HT1080 (cell line): ENCODE data around the gene TMEM213. TPM values are rescaled to one million over a fixed set of nuclear protein-coding genes. Genes with fewer than 3 reads are reported as not detected.

ENCODE experiments used
- DNase-seq: peaks from one replicate; pipeline ENCODE4 v3.0.0-alpha.2; 2015; ENCODE audit warnings: low read depth
- total RNA-seq: library from RNA; depleted of rRNA; stranded (reverse); fragments of >200 nt; shearing (Covaris generic); gene quantifications from 2 replicates; pipeline ENCODE4 v1.2.3, GENCODE V29; 2014

Gene TMEM213
- total RNA-seq, 1 experiment from 2014 or later = not detected

- DNase-seq = no peak
Measured at GRCh38 chr7:138837627-138838026, 39.8 kb downstream of the TMEM213 start.

- no peak for DNase-seq
Measured at GRCh38 chr7:138838166-138838565, 40.4 kb downstream of the TMEM213 start.

GRCh38 chr7:138842111-138842510, 44.3 kb downstream of the TMEM213 start:
- DNase-seq = peak; percentile 61

GRCh38 chr7:138843632-138844580, 46.1 kb downstream of the TMEM213 start:
- no peak for DNase-seq

- no peak for DNase-seq
Measured at GRCh38 chr7:138845711-138846110, 47.9 kb downstream of the TMEM213 start.

- DNase-seq = peak; percentile 21
Measured at GRCh38 chr7:138848056-138848980, 50.5 kb downstream of the TMEM213 start.

GRCh38 chr7:138849701-138850100, 51.9 kb downstream of the TMEM213 start:
- DNase-seq = no peak

GRCh38 chr7:138852469-138852868, 54.7 kb downstream of the TMEM213 start:
- no peak for DNase-seq

- no peak for DNase-seq
Measured at GRCh38 chr7:138853448-138853847, 55.7 kb downstream of the TMEM213 start.

GRCh38 chr7:138854115-138854645, 56.4 kb downstream of the TMEM213 start:
- DNase-seq = no peak

- no peak for DNase-seq
Measured at GRCh38 chr7:138857728-138858127, 59.9 kb downstream of the TMEM213 start.

GRCh38 chr7:138861051-138861450, 63.3 kb downstream of the TMEM213 start:
- no peak for DNase-seq

GRCh38 chr7:138863931-138864330, 66.1 kb downstream of the TMEM213 start:
- DNase-seq = no peak

GRCh38 chr7:138864667-138865066, 66.9 kb downstream of the TMEM213 start:
- peak; percentile 87 for DNase-seq

GRCh38 chr7:138865843-138866242, 68.0 kb downstream of the TMEM213 start:
- no peak for DNase-seq

GRCh38 chr7:138866353-138866752, 68.6 kb downstream of the TMEM213 start:
- no peak for DNase-seq

GRCh38 chr7:138867744-138868143, 70.0 kb downstream of the TMEM213 start:
- DNase-seq = no peak

GRCh38 chr7:138868711-138869110, 70.9 kb downstream of the TMEM213 start:
- no peak for DNase-seq

- DNase-seq = no peak
Measured at GRCh38 chr7:138869353-138869752, 71.6 kb downstream of the TMEM213 start.

- no peak for DNase-seq
Measured at GRCh38 chr7:138871065-138871813, 73.4 kb downstream of the TMEM213 start.

GRCh38 chr7:138871814-138872090, 74.0 kb downstream of the TMEM213 start:
- no peak for DNase-seq
